OCI-LY7 (cell line): Measurements from ENCODE around the gene TPD52L1. TPM values are rescaled to one million over a fixed set of nuclear protein-coding genes. Genes with fewer than 3 reads are reported as not detected.

Source experiments
- BruUV-seq: library from RNA; stranded (reverse); fragments of 400-500 nt; replicated peaks from 2 replicates; lab custom pipeline; 2021; lab: Mats Ljungman, UMichigan
- CTCF ChIA-PET: fragments of 300-600 bp; sonication (Branson Sonifier 250); formaldehyde crosslinking; loops from one replicate; lab custom pipeline; 2022; ENCODE audit warnings: antibody characterized with exemption; ENCODE audit not compliant: unreplicated experiment; lab: Charles Lee
- POLR2A ChIA-PET: fragments of 300-600 bp; sonication (Branson Sonifier 250); formaldehyde crosslinking; loops from one replicate; lab custom pipeline; 2022; ENCODE audit warnings: antibody characterized with exemption; lab: Charles Lee
- DNase-seq: peaks from one replicate; pipeline ENCODE4 v3.0.0-alpha.2; 2015; ENCODE audit warnings: low spot score
- H2AFZ ChIP-seq: fragments of 200-600 bp; sonication (generic), shearing (Covaris generic); 2 replicates; pipeline ENCODE4 v1.6.1; 2014; ENCODE audit warnings: mild to moderate bottlenecking, antibody characterized with exemption, low read length, moderate library complexity
- H3K27ac ChIP-seq: fragments of 200-600 bp; sonication (generic); 2 replicates; pipeline ENCODE4 v1.5.1; 2014; ENCODE audit warnings: mixed run types, low read depth, mild to moderate bottlenecking, moderate library complexity, low read length, inconsistent platforms; ENCODE audit not compliant: poor library complexity, severe bottlenecking
- H3K36me3 ChIP-seq: fragments of 200-600 bp; sonication (generic); 2 replicates; pipeline ENCODE4 v1.6.1; 2014; ENCODE audit warnings: mild to moderate bottlenecking, antibody characterized with exemption, low read length, moderate library complexity, mixed read lengths; ENCODE audit not compliant: insufficient read depth
- H3K4me1 ChIP-seq: fragments of 200-600 bp; sonication (generic); 2 replicates; pipeline ENCODE4 v1.5.1; 2014; ENCODE audit warnings: mild to moderate bottlenecking, low read length; ENCODE audit not compliant: insufficient read depth, poor library complexity, severe bottlenecking
- H3K4me2 ChIP-seq: fragments of 200-600 bp; sonication (generic); 2 replicates; pipeline ENCODE4 v1.6.1; 2014; ENCODE audit warnings: mild to moderate bottlenecking, low read length
- H3K4me3 ChIP-seq: fragments of 200-600 bp; sonication (generic); 2 replicates; pipeline ENCODE4 v1.5.1; 2014; ENCODE audit warnings: mild to moderate bottlenecking, low read depth, low read length; ENCODE audit not compliant: poor library complexity, severe bottlenecking
- H3K79me2 ChIP-seq: fragments of 200-600 bp; sonication (generic); 2 replicates; pipeline ENCODE4 v1.6.1; 2016; ENCODE audit warnings: low read depth, mild to moderate bottlenecking, low read length, moderate library complexity, mixed read lengths; ENCODE audit not compliant: insufficient read depth
- H3K9me2 ChIP-seq: fragments of 200-600 bp; sonication (generic); 2 replicates; pipeline ENCODE4 v1.6.1; 2016; ENCODE audit warnings: mild to moderate bottlenecking, low read length, mixed read lengths; ENCODE audit not compliant: insufficient read depth
- H3K9me3 ChIP-seq: fragments of 200-600 bp; sonication (generic); 2 replicates; pipeline ENCODE4 v1.6.1; 2014; ENCODE audit warnings: mild to moderate bottlenecking, mixed run types, low read length, mixed read lengths
- H4K20me1 ChIP-seq: fragments of 200-600 bp; sonication (generic); 2 replicates; pipeline ENCODE4 v1.6.1; 2014; ENCODE audit warnings: mild to moderate bottlenecking, antibody characterized with exemption, low read length, moderate library complexity, mixed read lengths; ENCODE audit not compliant: insufficient read depth
- EZH2phosphoT487 ChIP-seq: fragments of 200-600 bp; sonication (generic); IDR thresholded peaks from 2 replicates; pipeline ENCODE4 v1.6.1; 2018; ENCODE audit warnings: low read depth, borderline replicate concordance, mild to moderate bottlenecking, mixed run types, antibody characterized with exemption, low read length, moderate library complexity, mixed read lengths
- intact Hi-C: fragments of 100-400 bp; cut with micrococcal nuclease; formaldehyde crosslinking; loops from one replicate; pipeline ENCODE4 v1.10.0; 2022; ENCODE audit not compliant: unreplicated experiment
- total RNA-seq, 2 experiments: library from RNA; depleted of rRNA in 1 of 2; stranded (reverse); fragments of >200 nt in 1 of 2; shearing (Covaris generic) in 1 of 2; gene quantifications; 2 replicates each; pipeline ENCODE4 v1.2.3, GENCODE V29; 2014 to 2022
- TF ChIP-seq, protein P1 (sequence below): fragments of 200-600 bp; sonication (generic); conservative IDR thresholded peaks from 2 replicates; pipeline ENCODE4 v1.5.1; 2014; ENCODE audit warnings: mild to moderate bottlenecking, antibody characterized with exemption, low read length, moderate library complexity, mixed read lengths

TPD52L1 gene
- total RNA-seq, 2 experiments from 2014 or later = not detected

DNA sequence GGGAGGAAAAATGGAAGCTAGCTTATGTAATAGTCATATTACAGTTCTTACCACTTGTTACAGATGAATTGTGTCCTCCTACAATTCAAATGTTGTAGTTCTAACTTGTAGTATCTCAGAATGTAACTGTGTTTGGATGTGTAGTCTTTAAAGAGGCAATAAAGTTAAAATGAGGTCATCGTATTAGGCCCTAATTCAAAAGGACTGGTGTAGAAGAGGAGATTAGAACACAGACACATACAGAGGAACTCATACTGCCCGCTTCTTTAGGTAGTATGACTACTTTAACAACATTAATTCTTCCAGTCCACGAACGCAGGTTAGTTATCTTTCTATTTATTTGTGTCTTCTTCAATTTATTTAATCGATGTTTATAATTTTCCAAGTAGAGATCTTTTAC, 46.5 kb upstream of the TPD52L1 start:
- H3K27ac ChIP-seq = no peak overlapping the region
- no peaks in the 10 kb centered on the region for H3K79me2 ChIP-seq
- no peak overlapping the region for H3K4me2 ChIP-seq
- POLR2A ChIA-PET = no interaction called here
- intact Hi-C loops = no loop called here
- no TSS peak for BruUV-seq
- CTCF ChIA-PET = no interaction called here
- peaks cover 10% of the 10 kb centered on the region; the same call in 1 of the 2 replicates for H3K9me3 ChIP-seq
- DNase-seq = no peak
- no peak for TF ChIP-seq EZH2phosphoT487
- TF ChIP-seq, protein P1, sequence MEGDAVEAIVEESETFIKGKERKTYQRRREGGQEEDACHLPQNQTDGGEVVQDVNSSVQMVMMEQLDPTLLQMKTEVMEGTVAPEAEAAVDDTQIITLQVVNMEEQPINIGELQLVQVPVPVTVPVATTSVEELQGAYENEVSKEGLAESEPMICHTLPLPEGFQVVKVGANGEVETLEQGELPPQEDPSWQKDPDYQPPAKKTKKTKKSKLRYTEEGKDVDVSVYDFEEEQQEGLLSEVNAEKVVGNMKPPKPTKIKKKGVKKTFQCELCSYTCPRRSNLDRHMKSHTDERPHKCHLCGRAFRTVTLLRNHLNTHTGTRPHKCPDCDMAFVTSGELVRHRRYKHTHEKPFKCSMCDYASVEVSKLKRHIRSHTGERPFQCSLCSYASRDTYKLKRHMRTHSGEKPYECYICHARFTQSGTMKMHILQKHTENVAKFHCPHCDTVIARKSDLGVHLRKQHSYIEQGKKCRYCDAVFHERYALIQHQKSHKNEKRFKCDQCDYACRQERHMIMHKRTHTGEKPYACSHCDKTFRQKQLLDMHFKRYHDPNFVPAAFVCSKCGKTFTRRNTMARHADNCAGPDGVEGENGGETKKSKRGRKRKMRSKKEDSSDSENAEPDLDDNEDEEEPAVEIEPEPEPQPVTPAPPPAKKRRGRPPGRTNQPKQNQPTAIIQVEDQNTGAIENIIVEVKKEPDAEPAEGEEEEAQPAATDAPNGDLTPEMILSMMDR = no peak
- no peaks in the 10 kb centered on the region for H3K36me3 ChIP-seq
- H2AFZ ChIP-seq = no peak overlapping the region
- no peaks in the 10 kb centered on the region for H3K4me1 ChIP-seq
- H4K20me1 ChIP-seq = no peaks in the 10 kb centered on the region
- H3K4me3 ChIP-seq = no peak overlapping the region
- no peaks in the 10 kb centered on the region for H3K9me2 ChIP-seq

DNA sequence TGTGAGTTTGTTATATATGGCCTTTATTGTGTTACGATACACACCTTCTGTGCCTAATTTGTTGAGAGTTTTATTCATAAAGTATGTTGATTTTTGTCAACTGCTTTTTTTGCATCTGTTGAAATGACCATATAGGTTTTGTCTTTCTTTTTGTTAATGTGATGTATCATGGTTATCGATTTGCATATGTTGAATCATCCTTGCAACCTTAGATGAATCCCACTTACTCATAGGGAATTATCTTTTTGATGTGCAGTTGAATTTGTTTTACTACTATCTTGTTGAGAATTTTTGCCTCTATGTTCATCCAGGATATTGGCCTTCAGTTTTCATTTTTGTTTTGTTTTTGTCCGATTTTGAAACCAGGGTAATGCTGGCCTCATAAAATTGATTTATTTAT, 45.7 kb upstream of the TPD52L1 start:
- H3K27ac ChIP-seq = no peak overlapping the region
- TF ChIP-seq, protein P1 = no peak
- no peak for TF ChIP-seq EZH2phosphoT487
- H2AFZ ChIP-seq = no peak overlapping the region
- H3K9me3 ChIP-seq = peaks cover 10% of the 10 kb centered on the region; the same call in 1 of the 2 replicates
- intact Hi-C loops = no loop called here
- no peaks in the 10 kb centered on the region for H3K4me1 ChIP-seq
- no peak overlapping the region for H3K4me3 ChIP-seq
- no TSS peak for BruUV-seq
- H3K79me2 ChIP-seq = no peaks in the 10 kb centered on the region
- H3K9me2 ChIP-seq = no peaks in the 10 kb centered on the region
- H3K36me3 ChIP-seq = no peaks in the 10 kb centered on the region
- CTCF ChIA-PET = no interaction called here
- POLR2A ChIA-PET = no interaction called here
- H3K4me2 ChIP-seq = no peak overlapping the region
- no peak for DNase-seq
- no peaks in the 10 kb centered on the region for H4K20me1 ChIP-seq

DNA sequence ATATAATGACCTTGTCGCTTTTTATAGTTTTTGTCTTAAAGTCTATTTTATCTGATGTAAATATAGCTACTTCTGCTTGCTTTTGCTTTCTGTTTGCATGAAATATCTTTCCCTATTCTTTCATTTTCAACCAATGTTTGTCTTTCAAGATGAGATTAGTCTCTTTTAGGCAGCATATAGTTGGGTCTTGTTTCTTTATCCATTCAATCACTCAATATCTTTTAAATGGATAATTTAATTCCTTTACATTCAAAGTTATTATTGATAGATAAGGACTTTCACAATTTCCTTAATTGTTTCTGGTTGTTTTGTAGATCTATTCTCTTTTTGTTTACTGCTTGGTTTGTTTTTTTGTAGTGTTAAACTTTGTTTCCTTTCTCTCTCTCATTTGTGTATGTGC, 43.5 kb upstream of the TPD52L1 start:
- Histone ChIP-seq H3K9me3 (peaks cover 10% of the 10 kb centered on the region; the same call in 1 of the 2 replicates), H3K4me3 (no peak overlapping the region), H2AFZ (no peak overlapping the region), H3K79me2 (no peaks in the 10 kb centered on the region), H3K4me1 (no peaks in the 10 kb centered on the region), H3K4me2 (no peak overlapping the region), H4K20me1 (no peaks in the 10 kb centered on the region), H3K27ac (no peak overlapping the region), H3K9me2 (no peaks in the 10 kb centered on the region), H3K36me3 (no peaks in the 10 kb centered on the region)
- ChIA-PET CTCF (no interaction called here), POLR2A (interaction anchor here (0.6 to 1.3 kb wide), 3 partner anchors 9 to 27 kb away, joined by 3 to 5 read pairs (median 3); no protein-coding TSS in a partner anchor)
- BruUV-seq = no TSS peak
- intact Hi-C loops = loop anchor here (5.0 to 10.0 kb wide), 2 partner anchors 238 to 1305 kb away; partner anchors contain the start of gene NKAIN2
- TF ChIP-seq, protein P1 = no peak
- no peak for TF ChIP-seq EZH2phosphoT487
- DNase-seq = no peak
